ENCODE results near the gene LRIG1.

Gene LRIG1

DNA sequence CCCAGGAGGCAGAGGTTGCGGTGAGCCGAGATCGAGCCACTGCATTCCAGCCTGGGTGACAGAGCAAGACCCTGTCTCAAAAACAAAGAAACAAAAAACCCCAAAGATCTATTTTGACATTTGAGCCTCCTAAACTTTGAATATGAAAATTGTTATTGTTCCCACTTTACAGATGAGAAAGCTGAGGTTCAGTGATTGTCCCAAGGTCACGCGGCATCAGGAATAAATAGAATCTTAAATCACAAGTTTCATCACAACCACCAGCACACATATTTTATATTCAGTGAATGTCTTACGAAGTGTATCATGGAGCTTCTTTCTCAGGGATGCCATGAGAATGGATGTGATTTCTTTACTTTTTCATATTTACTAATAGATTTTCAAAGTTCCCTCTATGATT, 5.3 kb upstream of the LRIG1 start:
- DNase-seq (ENCODE audit: low spot score): no peak

DNA sequence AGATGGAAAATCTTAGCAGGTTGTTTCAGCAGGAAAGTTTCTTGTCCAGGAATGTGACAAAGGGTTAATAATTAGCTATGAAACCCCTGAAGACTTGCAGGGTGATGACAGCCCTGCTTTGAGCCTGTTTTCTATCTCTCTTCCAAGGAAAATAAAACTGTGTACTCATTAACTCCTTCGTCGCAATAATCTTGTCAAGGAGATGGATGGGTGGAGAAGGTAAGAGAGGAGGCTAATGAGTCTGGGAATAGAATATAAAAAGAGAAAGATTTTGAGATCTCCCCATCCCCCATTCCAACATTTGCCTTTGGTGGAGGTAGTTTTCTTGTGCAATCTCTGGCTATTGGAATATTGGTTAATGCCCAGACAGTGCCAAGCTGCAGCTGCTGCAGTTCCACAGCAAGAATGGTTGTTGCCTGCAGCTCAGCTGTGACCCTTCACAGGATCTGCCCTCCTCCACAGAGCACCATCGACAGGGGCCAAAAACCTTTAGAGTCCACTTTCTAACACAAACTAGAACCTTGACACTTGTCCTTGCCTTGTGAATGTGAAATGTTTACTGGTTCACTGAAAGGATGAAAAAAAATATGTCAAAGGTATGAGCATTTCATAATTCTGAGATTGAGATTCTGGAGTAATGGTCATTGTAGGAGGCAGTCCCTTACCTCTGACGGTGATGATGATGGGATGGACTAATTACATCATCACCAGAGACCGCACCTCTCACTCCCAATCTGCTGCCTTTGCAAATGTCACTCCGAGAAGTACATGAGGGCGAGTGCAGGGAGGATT, 4.2 kb upstream of the LRIG1 start:
- no peak for DNase-seq (ENCODE audit: low spot score)

DNA sequence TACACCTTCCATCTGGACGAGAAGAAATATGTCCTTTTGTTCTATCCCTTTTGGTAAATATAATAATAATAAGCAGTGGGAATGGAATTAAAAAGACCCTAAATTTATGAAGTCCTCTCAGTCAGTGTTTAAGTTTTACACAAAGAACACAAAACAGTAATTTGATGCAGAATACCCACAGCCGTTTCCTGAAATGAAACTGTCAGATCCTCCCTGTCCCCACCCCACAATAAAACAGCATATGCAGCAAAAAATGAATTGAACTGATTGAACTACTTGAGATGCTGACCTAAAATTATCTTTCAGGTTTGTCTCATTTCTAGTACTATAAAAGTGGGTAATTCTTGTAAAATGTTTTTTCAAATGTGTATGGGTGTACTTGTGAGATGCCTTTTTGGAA, 2.2 kb upstream of the LRIG1 start:
- DNase-seq (ENCODE audit: low spot score): no peak

DNA sequence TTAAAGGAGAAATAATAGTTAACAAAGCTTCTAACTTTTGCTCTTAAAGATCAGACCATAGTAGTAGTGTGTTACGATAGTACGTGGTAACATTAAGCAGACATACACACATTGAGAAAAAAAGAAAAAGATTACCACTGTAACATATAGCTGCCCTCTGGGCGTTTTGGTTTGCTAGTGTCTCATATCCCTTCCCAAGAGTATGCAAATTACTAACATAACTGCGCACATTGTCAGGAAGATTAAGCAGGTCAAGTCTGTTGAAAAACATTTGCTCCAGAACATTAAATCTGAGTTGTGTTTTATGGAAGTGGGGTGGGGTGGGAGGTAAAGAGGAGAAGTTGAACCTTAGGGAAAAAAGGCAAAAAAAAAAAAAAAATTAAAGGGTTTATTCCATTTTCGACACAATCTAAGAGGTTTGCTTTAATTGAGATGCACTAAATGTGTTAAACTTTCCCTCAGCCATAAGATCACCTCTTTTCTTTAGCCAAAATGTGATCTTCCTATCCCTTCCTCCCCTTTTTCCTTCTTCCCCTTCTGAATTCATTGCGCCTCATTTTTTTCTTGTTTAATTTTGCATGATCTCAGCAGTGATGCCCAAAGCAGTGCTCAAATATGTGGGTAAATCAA, 1.5 kb upstream of the LRIG1 start:
- DNase-seq (ENCODE audit: low spot score): no peak

DNA sequence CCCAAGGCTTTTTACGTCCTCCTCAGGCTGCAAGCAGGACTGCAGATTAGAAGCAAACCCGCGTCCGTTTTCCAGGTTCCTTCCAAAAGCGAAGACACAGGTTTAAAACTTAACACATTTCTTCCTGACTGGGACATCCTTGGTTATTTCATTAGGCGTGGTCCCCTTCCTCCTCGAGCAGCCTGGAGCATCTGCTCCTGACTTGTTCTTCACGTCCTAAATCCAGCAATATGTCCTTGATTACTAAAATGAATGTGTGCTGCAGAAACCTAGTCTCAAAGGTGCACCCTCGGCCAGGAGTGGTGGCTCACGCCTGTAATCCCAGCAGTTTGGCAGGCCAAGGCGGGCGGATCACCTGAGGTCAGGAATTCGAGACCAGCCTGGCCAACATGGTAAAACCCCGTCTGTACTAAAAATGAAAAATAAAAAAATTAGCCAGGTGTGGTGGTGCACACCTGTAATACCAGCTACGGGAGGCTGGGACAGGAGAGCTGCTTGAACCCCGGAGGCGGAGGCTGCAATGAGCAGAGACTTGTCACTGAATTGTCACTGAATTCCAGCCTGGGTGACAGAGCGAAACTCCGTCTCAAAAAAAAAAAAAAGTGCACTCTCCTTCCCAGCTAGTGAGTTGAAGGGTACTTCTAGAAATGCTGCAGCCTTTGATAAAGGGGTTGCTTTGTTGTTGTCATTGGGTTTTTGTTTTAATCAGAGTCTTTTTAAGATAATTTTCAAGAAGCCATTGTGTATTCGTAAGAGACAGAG, 842 bp upstream of the LRIG1 start:
- no peak for DNase-seq (ENCODE audit: low spot score)

DNA sequence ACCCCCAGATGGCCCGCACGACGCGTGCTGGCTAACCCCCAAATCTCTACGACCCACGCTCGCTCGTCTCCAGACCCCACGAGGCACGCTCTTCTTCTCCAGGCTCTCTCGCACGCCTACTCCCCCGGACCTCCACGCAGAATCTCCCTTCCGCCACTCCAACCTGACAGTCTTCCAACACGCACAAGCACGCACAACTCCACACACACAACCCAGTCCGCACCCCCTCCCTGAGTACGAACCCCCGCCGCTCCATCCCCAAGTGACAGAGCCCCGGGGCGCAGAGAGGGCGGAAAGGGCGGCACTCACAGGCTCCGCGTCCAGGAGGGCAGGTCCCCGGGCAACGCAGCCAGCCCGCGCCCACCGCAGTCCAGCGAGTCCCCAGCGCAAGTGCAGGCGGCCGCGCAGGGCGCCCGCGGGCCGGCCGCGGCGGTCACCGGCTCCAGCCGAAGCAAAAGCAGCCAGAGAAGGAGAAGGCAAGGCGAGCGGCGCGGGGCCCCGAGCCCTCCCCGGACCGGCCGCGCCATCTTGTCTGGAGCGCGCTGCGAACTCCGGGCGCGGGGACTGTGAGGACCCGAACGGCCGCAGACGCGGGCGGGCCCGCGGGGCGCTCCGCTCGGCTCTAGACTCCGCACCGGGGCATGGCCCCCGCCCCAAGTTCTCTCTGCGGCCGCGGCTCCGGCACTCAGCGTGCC, 794 bp downstream of the LRIG1 start:
- DNase-seq (ENCODE audit: low spot score): no peak

DNA sequence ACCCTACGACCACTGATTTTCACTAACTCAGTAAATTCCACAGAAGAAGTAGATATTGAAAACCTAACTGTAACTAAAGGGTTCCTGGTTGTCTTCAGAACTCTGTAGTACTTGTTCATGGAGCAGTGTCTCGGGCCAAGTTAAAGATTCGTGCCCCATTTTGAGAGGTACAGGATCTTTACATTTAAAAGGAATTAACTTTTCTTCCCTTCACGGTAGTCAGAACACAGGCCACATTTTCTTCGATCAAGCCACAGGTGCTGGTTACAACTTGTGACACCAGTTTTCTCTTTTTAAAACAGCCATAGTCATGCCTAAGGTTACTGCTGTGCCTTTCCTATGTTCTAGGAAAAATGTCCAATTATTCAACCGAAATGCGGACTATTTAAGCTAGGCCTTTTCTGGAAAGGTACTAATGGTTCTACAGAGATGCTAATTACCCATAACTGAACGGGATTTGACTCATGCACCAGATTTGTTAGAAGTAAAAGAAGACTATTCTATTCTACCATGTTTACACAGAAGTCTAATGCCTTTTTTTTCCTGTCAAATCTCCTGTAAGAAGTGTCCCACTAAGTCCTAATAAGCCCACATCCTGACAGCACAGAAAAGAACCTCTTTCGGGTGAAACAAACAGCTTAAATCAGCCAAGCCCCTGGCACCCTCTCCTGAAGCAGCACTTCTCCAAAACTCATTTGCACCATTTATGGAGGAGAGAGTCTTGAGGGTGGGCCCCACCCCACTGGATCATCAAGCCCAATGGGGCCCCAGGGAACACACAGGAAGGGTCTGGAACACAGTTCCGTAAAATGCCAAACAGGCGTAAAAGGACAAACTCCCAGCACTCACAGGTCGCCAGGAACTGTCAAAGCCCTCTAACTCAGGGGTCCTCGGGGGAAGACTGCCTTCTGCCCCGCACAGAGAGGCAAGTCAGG, 1.9 kb downstream of the LRIG1 start:
- DNase-seq (ENCODE audit: low spot score): no peak

DNA sequence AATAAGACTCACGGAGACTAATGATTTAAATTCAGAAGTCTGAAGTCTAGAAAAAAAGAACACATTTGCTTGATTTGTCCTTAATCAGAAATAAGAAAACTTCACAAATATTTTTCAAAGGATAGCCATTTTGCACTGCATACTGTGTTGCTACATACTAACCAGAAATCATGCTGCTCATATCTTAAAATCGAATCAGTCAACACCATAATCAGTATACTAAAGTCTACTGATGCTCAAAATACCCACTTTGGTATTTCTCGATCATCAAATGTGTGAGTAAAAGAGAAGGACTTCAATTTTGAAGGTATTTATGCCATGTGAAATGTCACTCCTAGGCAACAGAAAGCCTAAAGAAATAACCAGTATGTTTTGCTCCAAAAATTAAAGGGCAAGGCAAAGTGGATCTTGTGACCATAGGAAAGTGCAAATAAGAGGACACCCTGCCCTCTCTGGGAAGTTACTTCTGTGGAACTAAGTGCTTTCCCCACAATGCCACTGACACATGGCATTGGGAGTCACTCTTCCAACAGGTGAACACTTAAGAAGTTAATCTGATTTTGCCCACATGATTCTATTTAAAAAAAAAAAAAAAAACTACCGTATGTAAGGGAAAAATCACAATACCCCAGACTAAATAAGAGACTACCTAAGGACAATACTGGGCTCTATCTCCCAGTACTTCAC, 2.7 kb downstream of the LRIG1 start:
- no peak for DNase-seq (ENCODE audit: low spot score)

DNA sequence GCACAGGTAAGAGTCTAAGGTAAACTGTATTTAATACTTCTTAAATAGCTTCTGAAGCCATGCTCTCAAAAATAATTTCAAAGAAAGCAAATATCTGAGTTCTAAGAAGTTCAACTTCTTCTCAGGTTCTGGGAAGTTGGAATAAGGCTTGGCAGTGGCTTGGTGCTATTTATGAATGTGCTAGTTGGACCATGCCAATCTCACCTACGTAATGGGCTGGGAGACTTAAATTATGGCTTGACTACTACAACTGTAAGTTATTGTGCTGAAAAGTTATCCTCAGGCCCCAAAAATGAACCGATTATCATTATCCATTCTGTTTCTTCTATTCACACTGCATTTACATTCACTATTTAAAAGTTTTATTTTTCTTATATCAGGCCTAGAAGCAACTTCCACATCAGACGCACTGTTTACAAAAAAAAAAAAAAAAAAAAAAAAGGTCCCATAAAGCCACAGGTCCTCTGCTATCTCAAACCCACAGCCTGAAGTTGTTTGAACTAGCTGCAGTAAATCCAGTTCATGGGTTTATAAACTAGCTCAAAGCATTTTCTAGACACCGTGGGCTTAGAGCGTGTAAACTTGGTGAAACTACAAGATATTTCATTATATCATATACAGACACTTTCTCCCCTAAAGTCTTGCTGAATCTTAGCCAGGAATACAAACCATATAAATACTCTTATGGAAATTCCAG, 3.4 kb downstream of the LRIG1 start:
- DNase-seq (ENCODE audit: low spot score): no peak

DNA sequence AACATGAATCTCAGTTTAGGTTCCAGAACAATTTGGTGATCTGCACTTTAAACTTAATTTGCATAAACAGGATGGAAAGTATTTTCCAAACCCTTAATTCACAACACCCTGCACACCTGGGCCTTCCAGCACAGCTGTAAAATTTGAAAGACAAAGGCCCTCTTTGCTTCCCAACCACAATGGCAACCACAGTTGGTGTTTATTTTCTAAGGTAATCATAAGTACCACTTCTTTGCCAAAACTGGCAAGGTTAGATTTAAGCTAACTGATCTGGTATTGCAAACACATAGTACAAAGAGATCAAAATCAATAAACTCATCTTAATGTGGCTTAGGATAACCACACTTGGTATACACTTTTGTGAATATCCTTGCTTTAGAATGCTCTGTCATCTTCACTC, 4.1 kb downstream of the LRIG1 start:
- DNase-seq (ENCODE audit: low spot score): no peak

DNA sequence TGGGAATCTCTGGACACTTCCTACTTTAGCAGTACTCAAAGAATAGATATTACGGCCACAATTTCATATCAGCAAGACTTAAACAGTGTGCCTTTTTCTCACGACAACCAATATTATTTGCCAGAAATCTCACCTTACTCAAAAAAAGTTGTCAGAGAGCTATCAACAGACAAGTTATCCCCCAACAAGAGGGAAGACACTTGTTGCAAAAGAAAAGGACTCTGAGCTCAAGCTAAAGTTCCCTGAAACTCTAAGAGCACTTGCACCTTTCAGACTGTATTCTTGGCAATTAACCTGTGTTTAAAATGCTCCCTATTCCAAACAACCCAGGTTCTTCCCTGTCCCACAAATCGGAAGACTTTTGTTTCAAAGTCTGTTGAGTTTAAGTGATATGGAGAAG, 4.5 kb downstream of the LRIG1 start:
- no peak for DNase-seq (ENCODE audit: low spot score)

DNA sequence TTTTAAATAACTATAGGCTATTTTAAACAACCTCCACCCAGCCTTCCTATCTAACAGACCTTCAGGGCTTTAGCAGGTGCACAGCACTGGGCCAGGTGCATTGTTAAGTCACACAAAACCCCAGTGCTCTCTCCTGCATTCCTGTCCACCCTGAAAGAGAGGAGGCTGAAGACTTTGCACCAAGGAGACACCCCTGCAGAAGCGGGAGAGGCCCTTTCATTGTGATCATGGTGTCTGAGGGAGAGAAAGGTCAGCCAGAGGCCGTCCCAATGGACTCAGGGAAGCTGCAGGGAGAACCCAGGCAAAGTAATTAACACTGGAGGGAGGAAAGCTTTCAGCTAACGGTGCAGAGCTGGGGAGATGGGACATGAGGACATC, 5.2 kb downstream of the LRIG1 start:
- DNase-seq (ENCODE audit: low spot score): no peak

DNA sequence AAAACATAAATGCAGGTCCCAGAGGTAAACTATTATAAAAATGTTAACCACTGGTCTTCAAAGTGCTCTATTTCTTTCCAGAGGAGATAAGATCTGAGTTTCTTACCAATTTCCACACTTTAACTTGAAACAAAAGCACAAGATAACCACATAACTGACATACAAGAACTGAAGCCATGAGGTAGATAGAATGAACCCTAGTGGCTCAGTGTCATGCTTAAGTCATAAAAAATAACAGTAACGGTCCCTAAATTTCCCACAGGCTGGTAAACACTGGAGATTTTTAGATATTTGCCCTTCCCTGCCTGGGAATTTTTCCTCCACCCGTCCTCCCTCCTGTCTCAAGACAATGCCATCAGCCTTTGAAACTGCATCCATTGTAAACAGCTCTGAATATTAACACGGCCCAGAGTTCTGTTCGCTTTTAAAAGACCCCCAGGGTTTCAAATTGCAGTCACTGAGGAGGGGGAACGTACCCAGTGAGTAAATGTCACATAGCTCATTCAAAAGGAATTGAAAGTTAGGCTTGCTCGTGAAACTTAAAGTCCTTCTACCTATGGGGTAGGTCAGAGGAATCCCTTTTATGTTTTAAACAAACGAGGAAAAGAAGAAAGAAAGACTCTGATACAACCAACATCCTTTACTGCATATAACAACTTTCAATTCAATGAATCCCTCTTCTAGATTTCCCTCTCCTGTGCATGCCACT, 5.7 kb downstream of the LRIG1 start:
- DNase-seq (ENCODE audit: low spot score): no peak

DNA sequence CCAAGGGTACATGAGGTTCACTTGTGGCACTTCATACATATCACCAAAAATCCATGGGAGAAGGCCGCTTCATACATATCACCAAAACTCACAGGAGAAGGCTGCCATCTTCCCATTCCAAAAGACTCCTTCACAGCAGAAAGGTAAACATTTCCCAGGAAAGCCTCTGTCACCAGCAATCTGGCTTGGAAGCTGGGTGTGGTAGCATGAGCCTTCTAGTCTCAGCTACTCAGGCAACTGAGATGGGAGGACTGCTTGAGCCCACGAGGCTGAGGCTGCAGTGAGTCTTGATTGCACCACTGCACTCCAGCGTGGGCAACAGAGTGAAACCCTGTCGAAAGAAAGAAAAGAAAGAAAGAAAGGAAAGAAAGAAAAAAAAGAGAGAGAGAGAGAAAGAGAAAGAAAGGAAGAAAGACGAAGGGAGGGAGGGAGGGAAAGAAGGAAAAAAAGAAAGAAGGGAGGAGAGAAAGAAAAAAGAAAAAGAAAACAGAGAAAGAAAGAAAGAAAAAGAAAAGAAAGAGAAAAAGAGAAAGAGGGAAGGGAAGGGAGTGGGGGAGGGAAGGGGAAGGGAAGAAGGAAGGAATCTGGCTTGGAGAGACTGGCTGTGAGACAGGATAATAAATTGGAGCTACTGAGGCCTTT, 7.2 kb downstream of the LRIG1 start:
- DNase-seq (ENCODE audit: low spot score): no peak

DNA sequence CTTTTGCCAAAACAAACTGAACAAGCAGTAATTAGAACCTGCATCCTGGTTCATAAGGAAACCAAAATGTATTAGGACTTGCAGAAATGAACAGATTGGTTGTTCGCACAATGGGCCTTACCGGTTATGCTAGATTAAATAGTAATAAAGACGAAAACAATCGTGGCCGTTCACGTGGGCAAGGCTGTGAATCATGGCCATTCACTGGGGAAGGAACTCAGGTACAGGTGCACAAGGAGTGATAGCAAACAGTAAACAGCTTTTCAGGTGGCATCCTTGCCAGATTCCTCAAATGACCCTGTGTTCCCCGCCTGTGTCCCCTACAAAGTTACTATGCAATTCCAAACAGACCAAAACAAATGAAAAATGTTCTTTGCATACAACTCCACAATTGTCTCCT, 8.2 kb downstream of the LRIG1 start:
- DNase-seq (ENCODE audit: low spot score): no peak

DNA sequence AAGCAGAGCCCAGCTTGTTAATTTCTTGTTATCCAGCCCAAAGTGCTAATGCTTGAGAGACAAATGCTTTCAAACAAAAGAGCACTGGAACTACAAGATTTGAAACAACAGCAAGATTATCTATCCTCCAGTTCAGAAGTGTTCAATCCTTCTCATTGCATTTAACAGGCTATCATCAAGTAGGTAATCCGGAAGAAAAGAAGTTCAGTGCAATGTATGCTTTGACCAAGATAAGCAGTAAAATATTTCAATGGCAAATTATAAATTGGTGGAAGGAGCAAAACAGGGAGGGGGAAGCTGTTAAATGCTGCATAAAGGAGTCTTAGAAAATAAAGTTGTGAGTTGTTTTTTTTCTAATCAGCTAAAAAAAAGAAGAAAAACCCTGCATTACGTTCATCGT, 8.8 kb downstream of the LRIG1 start:
- DNase-seq (ENCODE audit: low spot score): no peak

DNA sequence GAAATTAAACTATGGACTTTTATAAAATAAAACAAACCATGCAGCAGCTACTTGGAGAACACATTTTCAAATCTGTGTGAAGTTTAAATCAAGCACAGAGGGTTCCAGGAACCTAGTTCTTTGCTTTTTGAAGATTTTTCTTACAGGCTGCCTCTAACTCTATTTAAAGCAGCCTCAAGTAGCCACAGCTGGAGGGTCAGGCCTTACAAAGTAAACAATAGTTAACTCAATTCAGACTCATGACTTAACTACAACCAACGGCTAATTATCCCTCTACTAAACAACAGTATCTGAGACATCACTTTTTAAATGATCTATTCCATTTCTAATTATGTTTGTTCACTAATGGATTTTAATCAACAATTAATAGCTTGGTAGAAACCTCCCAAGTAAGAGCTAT, 9.8 kb downstream of the LRIG1 start:
- DNase-seq (ENCODE audit: low spot score): no peak

DNA sequence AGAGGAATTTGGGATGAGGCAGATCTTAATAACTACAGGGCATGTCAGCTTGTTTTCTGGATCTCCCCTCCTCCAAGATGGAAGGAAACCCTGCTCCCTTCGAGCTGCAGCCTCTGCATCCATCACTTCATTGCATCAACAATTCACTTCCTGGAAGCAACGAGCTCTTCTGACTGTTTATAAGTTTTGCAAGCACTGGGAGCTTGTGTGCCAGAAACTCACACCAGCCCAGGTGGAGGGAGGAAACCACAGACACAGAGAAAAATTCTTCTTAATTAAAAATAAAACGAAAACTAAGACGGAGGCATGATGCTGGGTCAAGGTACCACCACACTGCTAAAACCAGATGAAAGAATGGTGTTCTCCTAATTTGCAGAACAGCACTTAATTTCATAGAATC, 10.6 kb downstream of the LRIG1 start:
- no peak for DNase-seq (ENCODE audit: low spot score)

DNA sequence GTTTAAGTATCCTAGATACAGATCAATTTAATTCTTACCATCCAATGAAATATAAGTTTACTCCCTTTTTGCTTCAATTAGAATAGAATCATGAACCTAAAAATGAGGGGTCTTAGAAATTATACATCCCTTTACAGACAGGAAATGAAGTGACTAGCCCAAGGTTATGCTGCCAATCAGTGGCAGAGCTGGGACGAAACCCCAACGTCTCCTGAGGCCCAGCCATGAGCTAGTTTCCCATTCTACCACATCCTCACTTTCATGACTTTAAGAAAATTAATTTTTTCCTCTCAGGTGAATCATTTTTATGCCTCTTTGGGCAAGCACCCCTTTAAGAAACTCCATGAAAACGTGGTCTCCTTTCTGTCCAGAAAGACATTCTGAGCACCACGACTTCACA, 11.2 kb downstream of the LRIG1 start:
- no peak for DNase-seq (ENCODE audit: low spot score)

Data from HuH-7.5 (cell line).